Right lobe of liver (tissue), 6 donors: ENCODE data around the gene SLC23A3. TPM values are rescaled to one million over a fixed set of nuclear protein-coding genes. Genes with fewer than 3 reads are reported as not detected.

Experiments used
- ATAC-seq, 4 donors: fragments of 200-7000 bp; cut with Tn5 transposase; one replicate each; pipeline ENCODE4 v1.9.1; 2020; ENCODE audit warnings: mild to moderate bottlenecking in 4 of 4, moderate library complexity in 4 of 4
- DNase-seq, 3 donors: peaks; one replicate each; pipeline ENCODE4 v3.0.0-alpha.2; 2020
- H3K27ac ChIP-seq, 3 donors: fragments of 200-600 bp; one replicate each; pipeline ENCODE4 v1.8.0; 2022
- H3K27me3 ChIP-seq, 2 donors: fragments of 200-600 bp; one replicate each; pipeline ENCODE4 v1.8.0; 2022
- H3K36me3 ChIP-seq, 4 donors: fragments of 200-600 bp; sonication (generic) in 1 of 4; one replicate each; pipeline versions ENCODE4 v1.5.1 to v1.8.0; 2017 to 2022; ENCODE audit warnings: control low read depth in 1 of 4
- H3K4me1 ChIP-seq, 4 donors: fragments of 200-600 bp; sonication (generic) in 1 of 4; one replicate each; pipeline versions ENCODE4 v1.5.1 to v1.8.0; 2017 to 2022; ENCODE audit warnings: control low read depth in 1 of 4
- H3K4me3 ChIP-seq, 3 donors: fragments of 200-600 bp; one replicate each; pipeline ENCODE4 v1.8.0; 2022
- H3K9me3 ChIP-seq, 4 donors: fragments of 200-600 bp; sonication (generic) in 1 of 4; one replicate each; pipeline versions ENCODE4 v1.5.1 to v1.8.0; 2017 to 2022; ENCODE audit warnings: control low read depth in 1 of 4
- CTCF ChIP-seq, 4 donors: fragments of 200-600 bp in 3 of 4; fragments of 450-650 bp in 1 of 4; IDR thresholded peaks; one replicate each; pipeline versions ENCODE4 v1.5.1 to v1.8.0; 2016 to 2022; ENCODE audit warnings: antibody characterized with exemption in 4 of 4, mild to moderate bottlenecking in 2 of 4
- POLR2A ChIP-seq: fragments of 450-650 bp; IDR thresholded peaks from one replicate; pipeline ENCODE4 v1.6.1; 2017; ENCODE audit warnings: antibody characterized with exemption, mild to moderate bottlenecking
- WGBS: methylation state at CpG from one replicate; pipeline ENCODE4 v1.1.6; 2018; ENCODE audit warnings: low coverage, low lambda C conversion rate; ENCODE audit not compliant: insufficient coverage; ENCODE audit errors: missing lambda C conversion rate; 5-methylcytosine and 5-hydroxymethylcytosine counted together
- intact Hi-C, 2 donors: fragments of 100-400 bp; cut with DNase I; formaldehyde crosslinking; loops; one replicate each; pipeline versions ENCODE4 v1.11.2 to v1.14.1; 2022
- total RNA-seq, 6 experiments: library from RNA; depleted of rRNA in 2 of 6; stranded (reverse); fragments of >200 nt in 2 of 6; fragmentation: NEBNext Ultra II Directional in 3 of 6; extraction: Animal tissue kit (Norgen Biotek cat#: 25700) in 3 of 6; gene quantifications; one replicate each; pipeline versions ENCODE4 v1.1.0 to v1.2.4, GENCODE V29; 2016 to 2023
- donor health status: DM: no; HTN: yes; CAD: no.
- donor health status: DM: no; HTN: no; CAD: no.
- donor health status: DM: no; HTN: no; CAD: no.
- donor health status: DM: no; HTN: yes; CAD: no.
- donor health status: DM: no; HTN: yes; CAD: no.

The SLC23A3 gene
- total RNA-seq, 6 experiments from 2014 or later: 0.62 to 4.9 (median 2.1) TPM

GRCh38 chr2:219157396-219157795 is 12.4 kb downstream of the SLC23A3 start:
- TF ChIP-seq POLR2A: no peak
- TF ChIP-seq CTCF (IDR thresholded peaks at IDR 0.05): no peak
- Histone ChIP-seq H3K27ac (no peak overlapping the region), H3K4me3 (no peak overlapping the region), H3K9me3 (no peaks in the 10 kb centered on the region), H3K4me1 (peaks cover 0 to 11% (median 2%) of the 10 kb centered on the region in 4 donors), H3K36me3 (peaks cover 0 to 11% (median 0%) of the 10 kb centered on the region in 4 donors), H3K27me3 (no peaks in the 10 kb centered on the region)
- no peak for DNase-seq
- ATAC-seq: no peak
- intact Hi-C loops: loop anchor here (5.0 to 10.0 kb wide), 2 partner anchors 100 to 103 kb away; no protein-coding TSS in a partner anchor
- 78% methylated on average over 8 of the region's 8 CpGs for WGBS

- no peak overlapping the region for H3K27ac ChIP-seq
- no peak for TF ChIP-seq POLR2A
- TF ChIP-seq CTCF (IDR thresholded peaks at IDR 0.05): peak; percentile 56 to 82 (median 60)
- DNase-seq: no peak
- 4% methylated on average over 4 of the region's 4 CpGs for WGBS
- no peak overlapping the region for H3K4me3 ChIP-seq
- no peaks in the 10 kb centered on the region for H3K9me3 ChIP-seq
- intact Hi-C loops: loop anchor here (5.0 to 10.0 kb wide), 2 partner anchors 98 to 100 kb away; no protein-coding TSS in a partner anchor
- peaks cover 0 to 11% (median 0%) of the 10 kb centered on the region in 4 donors for H3K36me3 ChIP-seq
- ATAC-seq: peak; percentile 80 to 89 (median 84)
- H3K4me1 ChIP-seq: peaks cover 0 to 7% (median 2%) of the 10 kb centered on the region in 4 donors
- no peaks in the 10 kb centered on the region for H3K27me3 ChIP-seq
Observed at GRCh38 chr2:219155054-219155644, 14.7 kb downstream of the SLC23A3 start.

GRCh38 chr2:219149667-219150066 is 20.2 kb downstream of the SLC23A3 start:
- intact Hi-C loops: loop anchor here in 1 of 2 donors (10.0 kb wide), 1 partner anchor 95 kb away; no protein-coding TSS in a partner anchor
- Histone ChIP-seq H3K27ac (peak overlapping the region in 2 of 3 donors; percentile 40 to 47), H3K9me3 (no peaks in the 10 kb centered on the region), H3K27me3 (no peaks in the 10 kb centered on the region), H3K4me3 (no peak overlapping the region), H3K36me3 (peaks cover 0 to 21% (median 3%) of the 10 kb centered on the region in 4 donors), H3K4me1 (peaks cover 0 to 12% (median 6%) of the 10 kb centered on the region in 4 donors)
- WGBS: 11% methylated on average over 1 of the region's 1 CpG
- peak; percentile 95 to 97 (median 96) for ATAC-seq
- DNase-seq: peak; percentile 60 to 88 (median 69)
- TF ChIP-seq POLR2A (no peak), CTCF (IDR thresholded peaks at IDR 0.05) (no peak)

- intact Hi-C loops: no loop called here
- ATAC-seq: peak in 2 of 4 donors; percentile 22 to 33
- Histone ChIP-seq H3K4me3 (no peak overlapping the region), H3K27ac (no peak overlapping the region), H3K27me3 (no peaks in the 10 kb centered on the region), H3K4me1 (no peaks in the 10 kb centered on the region), H3K36me3 (peaks cover 0 to 35% (median 3%) of the 10 kb centered on the region in 4 donors), H3K9me3 (no peaks in the 10 kb centered on the region)
- TF ChIP-seq CTCF (IDR thresholded peaks at IDR 0.05) (no peak), POLR2A (no peak)
- DNase-seq: no peak
- 57% methylated on average over 1 of the region's 6 CpGs for WGBS
Observed at GRCh38 chr2:219142329-219142728, 27.5 kb downstream of the SLC23A3 start.
